Endothelial cell of umbilical vein (primary cell): ENCODE data around the gene KCNQ1OT1. TPM values are rescaled to one million over a fixed set of nuclear protein-coding genes. Genes with fewer than 3 reads are reported as not detected.

ENCODE experiments used
- BruUV-seq: library from RNA; stranded (reverse); fragments of 400-500 nt; replicated peaks from 2 replicates; lab custom pipeline; 2021; lab: Mats Ljungman, UMichigan
- CTCF ChIA-PET: fragments of 300-600, 350-600 bp; sonication (Branson Sonifier 250); formaldehyde crosslinking; loops from one replicate; lab custom pipeline; 2021; ENCODE audit warnings: antibody characterized with exemption, inconsistent platforms; lab: Charles Lee
- POLR2A ChIA-PET: fragments of 300-600, 350-600 bp; sonication (Branson Sonifier 250); formaldehyde crosslinking; loops from one replicate; lab custom pipeline; 2021; ENCODE audit warnings: antibody characterized with exemption, inconsistent platforms; lab: Charles Lee
- DNase-seq: peaks from one replicate; pipeline ENCODE4 v3.0.0-alpha.2; 2011; ENCODE audit warnings: low read depth, low spot score
- FAIRE-seq: peaks from 2 replicates; lab custom pipeline; 2011; peaks lifted over from hg19 to GRCh38; lab: Jason Lieb, UNC
- H2AFZ ChIP-seq: 2 replicates; pipeline ENCODE4 v1.6.0; 2012; ENCODE audit warnings: low read depth, low read length, control low read depth, inconsistent platforms
- H3K27ac ChIP-seq: 2 replicates; pipeline ENCODE4 v1.5.1; 2011; ENCODE audit warnings: low read depth, mild to moderate bottlenecking, control low read depth, low read length, moderate library complexity; ENCODE audit not compliant: insufficient read depth
- H3K27me3 ChIP-seq, 2 experiments: 2 replicates each; pipeline versions ENCODE4 v1.6.0 to v1.6.1; 2011; ENCODE audit warnings: low read length in 2 of 2, mixed read lengths in 1 of 2; ENCODE audit not compliant: control insufficient read depth in 2 of 2, insufficient read depth in 2 of 2
- H3K36me3 ChIP-seq, 2 experiments: 2 replicates in 1 of 2; 3 replicates in 1 of 2; pipeline ENCODE4 v1.5.1; 2011; ENCODE audit warnings: low read length in 2 of 2, mild to moderate bottlenecking in 1 of 2, moderate library complexity in 1 of 2; ENCODE audit not compliant: control insufficient read depth in 2 of 2, insufficient read depth in 2 of 2; ENCODE audit errors: extremely low read depth in 1 of 2
- H3K4me1 ChIP-seq: 3 replicates; pipeline ENCODE4 v1.5.1; 2011; ENCODE audit warnings: mild to moderate bottlenecking, low read length; ENCODE audit not compliant: control insufficient read depth, insufficient read depth; ENCODE audit errors: extremely low read depth
- H3K4me2 ChIP-seq: 2 replicates; pipeline ENCODE4 v1.6.1; 2011; ENCODE audit warnings: low read length, control low read depth, mixed read lengths; ENCODE audit not compliant: insufficient read depth
- H3K4me3 ChIP-seq, 3 experiments: fragments of 200-600 bp in 1 of 3; sonication (generic), shearing (Covaris generic) in 1 of 3; replicated peaks in 1 of 3; 2 replicates each; pipeline ENCODE4 v1.5.1; 2011 to 2016; ENCODE audit warnings: control low read depth in 3 of 3, low read length in 3 of 3, mild to moderate bottlenecking in 2 of 3, inconsistent platforms in 1 of 3, low read depth in 1 of 3, moderate library complexity in 1 of 3; ENCODE audit not compliant: insufficient read depth in 1 of 3
- H3K79me2 ChIP-seq: 2 replicates; pipeline ENCODE4 v1.6.0; 2012; ENCODE audit warnings: low read length, inconsistent platforms; ENCODE audit not compliant: control insufficient read depth, insufficient read depth
- H3K9ac ChIP-seq: replicated peaks from 2 replicates; pipeline ENCODE3; 2011; ENCODE audit warnings: low read length, control low read depth; ENCODE audit not compliant: insufficient read depth; ENCODE audit errors: extremely low read depth
- H3K9me1 ChIP-seq: replicated peaks from 3 replicates; pipeline ENCODE4 v1.6.0; 2011; ENCODE audit warnings: mild to moderate bottlenecking, low read length; ENCODE audit not compliant: control insufficient read depth, insufficient read depth; ENCODE audit errors: extremely low read depth
- H3K9me3 ChIP-seq: replicated peaks from 2 replicates; pipeline ENCODE4 v1.5.1; 2012; ENCODE audit warnings: low read length, inconsistent platforms; ENCODE audit not compliant: control insufficient read depth, insufficient read depth
- H4K20me1 ChIP-seq: replicated peaks from 2 replicates; pipeline ENCODE3; 2011; ENCODE audit warnings: mild to moderate bottlenecking, low read length; ENCODE audit not compliant: control insufficient read depth, insufficient read depth; ENCODE audit errors: extremely low read depth
- EZH2 ChIP-seq: IDR thresholded peaks from 2 replicates; pipeline ENCODE4 v1.6.1; 2012; ENCODE audit warnings: borderline replicate concordance, low read depth, mild to moderate bottlenecking, moderate library complexity, low read length, inconsistent platforms; ENCODE audit not compliant: severe bottlenecking
- FOS ChIP-seq: IDR thresholded peaks from 2 replicates; pipeline ENCODE4 v1.6.1; 2011; ENCODE audit warnings: mild to moderate bottlenecking, low read length, moderate library complexity, borderline replicate concordance; ENCODE audit not compliant: insufficient read depth
- GATA2 ChIP-seq: IDR thresholded peaks from 2 replicates; pipeline ENCODE4 v1.7.0; 2011; ENCODE audit warnings: low read depth, mild to moderate bottlenecking, moderate library complexity, mixed read lengths, low read length; ENCODE audit not compliant: insufficient read length, insufficient read depth
- JUN ChIP-seq: IDR thresholded peaks from 2 replicates; pipeline ENCODE4 v1.6.1; 2011; ENCODE audit warnings: borderline replicate concordance, low read depth; ENCODE audit not compliant: insufficient read length, insufficient read depth
- MYC ChIP-seq: IDR thresholded peaks from one replicate; pipeline ENCODE4 v1.6.1; 2011; ENCODE audit warnings: mild to moderate bottlenecking, low read depth, low read length
- POLR2A ChIP-seq: IDR thresholded peaks from 2 replicates; pipeline ENCODE4 v1.6.1; 2012; ENCODE audit warnings: low read depth, mild to moderate bottlenecking, control low read depth, low read length
- POLR2AphosphoS5 ChIP-seq: IDR thresholded peaks from 2 replicates; pipeline ENCODE4 v1.6.1; 2012; ENCODE audit warnings: low read depth, mild to moderate bottlenecking, control low read depth, low read length, moderate library complexity; ENCODE audit not compliant: insufficient read depth
- dilution Hi-C: fragments of 300-500 bp; cut with MboI; formaldehyde crosslinking; loops from one replicate; pipeline ENCODE4 v1.15.0; 2019; ENCODE audit warnings: low sequenced_read_pairs; ENCODE audit not compliant: extremely low pct_ligation_motif_present
- intact Hi-C: fragments of 100-400 bp; cut with micrococcal nuclease; formaldehyde crosslinking; loops from one replicate; pipeline ENCODE4 v1.10.0; 2022
- polyA plus RNA-seq, 4 experiments: library from polyadenylated mRNA; depleted of rRNA in 3 of 4; stranded (reverse) in 3 of 4; unstranded in 1 of 4; fragments of >200 nt; gene quantifications; 2 replicates each; pipeline versions ENCODE4 v1.2.1 to v1.2.3, GENCODE V29; 2011 to 2012; ENCODE audit warnings: missing spikeins in 1 of 4
- total RNA-seq: library from RNA; stranded (reverse); gene quantifications from 2 replicates; pipeline ENCODE4 v1.2.3, GENCODE V29; 2021
- TF ChIP-seq, protein P1 (sequence below), 2 donors: IDR thresholded peaks; 1 replicate in 1 of 2; 2 replicates in 1 of 2; pipeline ENCODE4 v1.5.1; 2011; ENCODE audit warnings: low read length in 2 of 2, mild to moderate bottlenecking in 2 of 2, moderate library complexity in 2 of 2, control low read depth in 1 of 2, inconsistent platforms in 1 of 2, low read depth in 1 of 2; ENCODE audit not compliant: insufficient read depth in 1 of 2; ENCODE audit errors: extremely low read depth in 1 of 2
- TF ChIP-seq, protein P2 (sequence below): IDR thresholded peaks from 2 replicates; pipeline ENCODE4 v1.6.1; 2011; ENCODE audit not compliant: insufficient read depth, insufficient read length

KCNQ1OT1 gene
- total and polyA plus RNA-seq, 2 donors (not counting 3 experiments of a cell fraction or from before 2014, with no cell fraction given) = 0.11 to 1.8 TPM

- H3K4me1 ChIP-seq = no peaks in the 10 kb centered on the region
- no peak overlapping the region for H3K4me2 ChIP-seq
- no peak overlapping the region for H3K27ac ChIP-seq
- FAIRE-seq (no peak), DNase-seq (no peak)
- TF ChIP-seq FOS (no peak), POLR2AphosphoS5 (no peak), MYC (no peak), EZH2 (no peak), POLR2A (no peak), GATA2 (no peak), JUN (no peak)
- TF ChIP-seq, protein P1, sequence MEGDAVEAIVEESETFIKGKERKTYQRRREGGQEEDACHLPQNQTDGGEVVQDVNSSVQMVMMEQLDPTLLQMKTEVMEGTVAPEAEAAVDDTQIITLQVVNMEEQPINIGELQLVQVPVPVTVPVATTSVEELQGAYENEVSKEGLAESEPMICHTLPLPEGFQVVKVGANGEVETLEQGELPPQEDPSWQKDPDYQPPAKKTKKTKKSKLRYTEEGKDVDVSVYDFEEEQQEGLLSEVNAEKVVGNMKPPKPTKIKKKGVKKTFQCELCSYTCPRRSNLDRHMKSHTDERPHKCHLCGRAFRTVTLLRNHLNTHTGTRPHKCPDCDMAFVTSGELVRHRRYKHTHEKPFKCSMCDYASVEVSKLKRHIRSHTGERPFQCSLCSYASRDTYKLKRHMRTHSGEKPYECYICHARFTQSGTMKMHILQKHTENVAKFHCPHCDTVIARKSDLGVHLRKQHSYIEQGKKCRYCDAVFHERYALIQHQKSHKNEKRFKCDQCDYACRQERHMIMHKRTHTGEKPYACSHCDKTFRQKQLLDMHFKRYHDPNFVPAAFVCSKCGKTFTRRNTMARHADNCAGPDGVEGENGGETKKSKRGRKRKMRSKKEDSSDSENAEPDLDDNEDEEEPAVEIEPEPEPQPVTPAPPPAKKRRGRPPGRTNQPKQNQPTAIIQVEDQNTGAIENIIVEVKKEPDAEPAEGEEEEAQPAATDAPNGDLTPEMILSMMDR (IDR thresholded peaks at IDR 0.05; ENCODE audit: extremely low read depth in 1 of 2, insufficient read depth in 1 of 2, low read depth in 1 of 2, low read length in 2 of 2) = no peak
- TF ChIP-seq, protein P2, sequence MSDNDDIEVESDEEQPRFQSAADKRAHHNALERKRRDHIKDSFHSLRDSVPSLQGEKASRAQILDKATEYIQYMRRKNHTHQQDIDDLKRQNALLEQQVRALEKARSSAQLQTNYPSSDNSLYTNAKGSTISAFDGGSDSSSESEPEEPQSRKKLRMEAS = no peak
- no peaks in the 10 kb centered on the region for H3K79me2 ChIP-seq
- H3K4me3 ChIP-seq = no peak overlapping the region
- H4K20me1 ChIP-seq = no peaks in the 10 kb centered on the region
- H3K9ac ChIP-seq = no peak overlapping the region
- H3K36me3 ChIP-seq = no peaks in the 10 kb centered on the region
- CTCF ChIA-PET = no interaction called here
- BruUV-seq = no TSS peak
- peaks cover 2% of the 10 kb centered on the region for H3K9me3 ChIP-seq
- H3K9me1 ChIP-seq = no peaks in the 10 kb centered on the region
- intact Hi-C loops = no loop called here
- dilution Hi-C loops = no loop called here
- H3K27me3 ChIP-seq = no peaks in the 10 kb centered on the region
- H2AFZ ChIP-seq = no peak overlapping the region
- POLR2A ChIA-PET = no interaction called here
Measured at GRCh38 chr11:2665526-2666400, 34.0 kb downstream of the KCNQ1OT1 start.
